Measurements from ENCODE around the gene PKNOX2.

PKNOX2 gene

DNA sequence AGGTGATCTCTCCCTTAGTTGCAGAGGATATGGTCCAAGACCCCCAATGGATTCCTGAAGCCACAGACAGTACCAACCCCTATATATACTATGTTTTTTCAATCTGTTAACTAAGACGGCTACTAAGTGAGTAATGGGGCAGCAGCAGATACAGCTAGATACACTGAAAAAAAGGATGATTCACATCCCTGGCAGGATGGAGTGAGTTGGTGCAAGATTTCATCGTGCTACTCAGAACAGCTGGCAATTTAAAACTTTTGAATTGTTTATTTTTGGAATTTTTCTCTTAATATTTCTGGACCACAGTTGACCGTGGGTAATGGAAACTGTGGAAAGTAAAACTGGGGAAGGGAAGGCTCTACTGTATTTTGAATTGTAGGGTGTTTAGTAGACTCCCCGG, 36.1 kb upstream of the PKNOX2 start:
- no peaks in the 10 kb centered on the region for H3K36me3 ChIP-seq
- TF ChIP-seq, protein P1, sequence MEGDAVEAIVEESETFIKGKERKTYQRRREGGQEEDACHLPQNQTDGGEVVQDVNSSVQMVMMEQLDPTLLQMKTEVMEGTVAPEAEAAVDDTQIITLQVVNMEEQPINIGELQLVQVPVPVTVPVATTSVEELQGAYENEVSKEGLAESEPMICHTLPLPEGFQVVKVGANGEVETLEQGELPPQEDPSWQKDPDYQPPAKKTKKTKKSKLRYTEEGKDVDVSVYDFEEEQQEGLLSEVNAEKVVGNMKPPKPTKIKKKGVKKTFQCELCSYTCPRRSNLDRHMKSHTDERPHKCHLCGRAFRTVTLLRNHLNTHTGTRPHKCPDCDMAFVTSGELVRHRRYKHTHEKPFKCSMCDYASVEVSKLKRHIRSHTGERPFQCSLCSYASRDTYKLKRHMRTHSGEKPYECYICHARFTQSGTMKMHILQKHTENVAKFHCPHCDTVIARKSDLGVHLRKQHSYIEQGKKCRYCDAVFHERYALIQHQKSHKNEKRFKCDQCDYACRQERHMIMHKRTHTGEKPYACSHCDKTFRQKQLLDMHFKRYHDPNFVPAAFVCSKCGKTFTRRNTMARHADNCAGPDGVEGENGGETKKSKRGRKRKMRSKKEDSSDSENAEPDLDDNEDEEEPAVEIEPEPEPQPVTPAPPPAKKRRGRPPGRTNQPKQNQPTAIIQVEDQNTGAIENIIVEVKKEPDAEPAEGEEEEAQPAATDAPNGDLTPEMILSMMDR (IDR thresholded peaks at IDR 0.05) = no peak
- H3K4me3 ChIP-seq (ENCODE audit: low read depth in 1 of 2, low read length in 1 of 2) = no peak overlapping the region
- H3K4me1 ChIP-seq (ENCODE audit: control insufficient read depth in 1 of 2, insufficient read depth in 1 of 2, low read depth in 1 of 2, low read length in 1 of 2) = peaks cover 3 to 11% of the 10 kb centered on the region in 2 experiments
- no peak overlapping the region for H3K27ac ChIP-seq
- H3K9me3 ChIP-seq = no peaks in the 10 kb centered on the region
- H3K27me3 ChIP-seq = peaks cover 58% of the 10 kb centered on the region

DNA sequence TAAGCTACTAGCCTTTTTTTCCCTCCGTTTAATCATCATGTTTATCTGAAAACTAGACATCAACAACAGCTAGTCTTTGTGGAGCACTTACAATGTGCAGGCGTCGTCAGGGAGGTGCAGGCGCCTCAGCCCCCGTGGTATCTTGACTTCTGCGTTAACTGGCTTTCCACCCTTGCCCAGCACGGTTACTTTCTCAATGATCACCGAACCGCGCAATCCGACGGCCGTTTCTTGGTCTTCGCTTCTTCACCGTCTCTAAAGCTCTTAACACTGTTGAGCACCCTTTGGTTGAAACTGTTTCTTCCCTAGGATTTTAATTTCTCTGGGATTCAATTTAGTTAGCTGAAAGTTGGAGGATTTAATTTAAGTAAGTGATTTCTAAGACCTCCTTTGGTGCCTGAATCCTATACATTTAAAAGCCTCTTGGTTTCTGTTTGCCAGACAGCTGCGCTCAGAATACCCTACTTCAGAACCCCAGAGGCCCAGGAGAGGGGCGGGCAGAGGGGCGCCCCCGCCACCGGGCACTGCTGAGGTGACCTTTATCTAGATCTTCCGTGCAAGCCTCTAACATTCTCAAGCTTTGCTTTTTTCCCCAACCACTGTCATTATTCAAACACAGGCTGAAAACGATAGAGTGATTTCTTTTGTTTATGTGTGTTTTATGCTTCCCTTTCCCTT, 35.1 kb upstream of the PKNOX2 start:
- no peak overlapping the region for H3K27ac ChIP-seq
- peaks cover 65% of the 10 kb centered on the region for H3K27me3 ChIP-seq
- no peak overlapping the region for H3K4me3 ChIP-seq (ENCODE audit: low read depth in 1 of 2, low read length in 1 of 2)
- H3K4me1 ChIP-seq (ENCODE audit: control insufficient read depth in 1 of 2, insufficient read depth in 1 of 2, low read depth in 1 of 2, low read length in 1 of 2) = peaks cover 0 to 2% of the 10 kb centered on the region in 2 experiments
- H3K36me3 ChIP-seq = no peaks in the 10 kb centered on the region
- TF ChIP-seq, protein P1 (IDR thresholded peaks at IDR 0.05) = no peak
- no peaks in the 10 kb centered on the region for H3K9me3 ChIP-seq

DNA sequence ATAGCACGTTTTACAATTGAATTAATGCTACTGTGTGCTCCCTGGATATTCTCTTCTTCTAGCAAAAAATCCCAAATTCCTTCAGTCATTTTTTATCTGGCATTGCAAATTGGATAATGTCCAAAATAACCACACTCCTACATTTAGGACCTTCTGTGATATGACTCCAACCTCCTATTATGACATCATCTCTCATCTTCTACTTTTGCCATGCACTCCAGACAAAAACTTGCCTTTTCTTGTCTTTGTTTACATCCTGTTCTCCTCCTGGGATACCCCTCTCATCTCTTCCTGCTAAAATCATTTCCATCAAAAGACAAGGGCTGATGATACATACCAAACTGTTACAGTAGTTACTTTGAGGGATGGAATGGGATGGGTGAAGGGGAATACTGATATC, 32.5 kb upstream of the PKNOX2 start:
- TF ChIP-seq, protein P1 (IDR thresholded peaks at IDR 0.05) = no peak
- Histone ChIP-seq H3K9me3 (no peaks in the 10 kb centered on the region), H3K27ac (no peak overlapping the region), H3K4me3 (ENCODE audit: low read depth in 1 of 2, low read length in 1 of 2) (no peak overlapping the region), H3K36me3 (no peaks in the 10 kb centered on the region), H3K4me1 (ENCODE audit: control insufficient read depth in 1 of 2, insufficient read depth in 1 of 2, low read depth in 1 of 2, low read length in 1 of 2) (no peaks in the 10 kb centered on the region), H3K27me3 (peaks cover 73% of the 10 kb centered on the region)

DNA sequence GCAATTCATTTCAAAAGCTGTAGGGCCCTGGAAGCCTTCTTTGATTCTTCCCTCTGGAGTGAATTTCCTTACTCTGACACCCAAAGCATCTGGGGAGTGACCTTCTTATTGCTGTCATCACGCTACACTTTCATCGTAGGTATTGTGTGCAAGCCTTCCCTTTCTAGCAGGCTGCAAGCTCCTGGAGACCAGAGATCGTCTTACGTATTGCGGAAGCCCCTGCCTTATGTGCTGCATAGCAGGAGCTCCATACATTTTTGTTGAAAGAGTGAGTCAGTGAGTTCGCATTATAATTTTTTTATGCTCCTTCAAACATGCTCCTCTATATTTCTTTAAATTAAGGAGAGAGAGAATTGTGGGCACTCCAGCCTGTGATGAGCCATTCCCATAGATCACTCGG, 32.0 kb upstream of the PKNOX2 start:
- no peak overlapping the region for H3K27ac ChIP-seq
- TF ChIP-seq, protein P1 (IDR thresholded peaks at IDR 0.05) = no peak
- H3K36me3 ChIP-seq = no peaks in the 10 kb centered on the region
- no peaks in the 10 kb centered on the region for H3K4me1 ChIP-seq (ENCODE audit: control insufficient read depth in 1 of 2, insufficient read depth in 1 of 2, low read depth in 1 of 2, low read length in 1 of 2)
- H3K4me3 ChIP-seq (ENCODE audit: low read depth in 1 of 2, low read length in 1 of 2) = no peak overlapping the region
- H3K27me3 ChIP-seq = peaks cover 67% of the 10 kb centered on the region
- no peaks in the 10 kb centered on the region for H3K9me3 ChIP-seq

DNA sequence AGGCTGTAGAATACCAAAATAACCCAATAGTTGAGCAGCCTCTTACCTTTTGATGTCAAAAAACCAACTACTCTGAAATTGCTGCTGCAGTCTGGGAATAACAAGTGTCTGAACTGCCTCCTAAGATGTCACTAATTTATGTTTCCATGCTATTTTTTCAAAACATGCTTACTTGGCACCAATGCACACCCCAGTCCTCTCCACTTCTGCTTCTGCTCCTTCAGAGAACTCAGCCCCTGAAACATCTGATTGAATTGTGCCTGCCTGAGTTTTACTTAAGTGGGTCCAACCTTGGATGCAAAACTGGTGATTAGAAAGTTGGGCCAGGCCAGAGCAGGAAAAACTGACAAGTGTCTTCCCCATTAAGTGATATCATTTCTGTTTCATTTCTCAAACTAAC, 28.6 kb upstream of the PKNOX2 start:
- no peaks in the 10 kb centered on the region for H3K4me1 ChIP-seq (ENCODE audit: control insufficient read depth in 1 of 2, insufficient read depth in 1 of 2, low read depth in 1 of 2, low read length in 1 of 2)
- peaks cover 61% of the 10 kb centered on the region for H3K27me3 ChIP-seq
- H3K9me3 ChIP-seq = no peaks in the 10 kb centered on the region
- H3K27ac ChIP-seq = no peak overlapping the region
- TF ChIP-seq, protein P1 (IDR thresholded peaks at IDR 0.05) = no peak
- no peak overlapping the region for H3K4me3 ChIP-seq (ENCODE audit: low read depth in 1 of 2, low read length in 1 of 2)
- no peaks in the 10 kb centered on the region for H3K36me3 ChIP-seq
